HepG2 (cell line): ENCODE measurements around the gene CLTCL1. TPM values are rescaled to one million over a fixed set of nuclear protein-coding genes. Genes with fewer than 3 reads are reported as not detected.
A peak's percentile ranks its signal among the peaks of the same experiment; 100 is the strongest.

Source experiments
- AGO1 ChIP-seq: fragments of 200-400 bp; formaldehyde crosslinking; IDR thresholded peaks from 2 replicates; pipeline ENCODE4 v1.6.1; 2017; ENCODE audit warnings: mild to moderate bottlenecking, low read depth, low read length, moderate library complexity; ENCODE audit not compliant: poor library complexity, severe bottlenecking
- ARID4A ChIP-seq: sonication (generic); formaldehyde crosslinking; IDR thresholded peaks from 2 replicates; pipeline ENCODE4 v1.5.0; 2020; ENCODE audit warnings: mild to moderate bottlenecking, missing genetic modification reagents, borderline replicate concordance
- ARNT ChIP-seq: fragments of 450-650 bp; IDR thresholded peaks from 2 replicates; pipeline ENCODE4 v1.6.1; 2017
- GATAD2A ChIP-seq: IDR thresholded peaks from 2 replicates; pipeline ENCODE4 v1.6.1; 2016
- IKZF1 ChIP-seq: fragments of 450-650 bp; IDR thresholded peaks from 2 replicates; pipeline ENCODE4 v1.7.1; 2016
- KDM3A ChIP-seq: IDR thresholded peaks from 2 replicates; pipeline ENCODE4 v1.6.1; 2018; ENCODE audit warnings: low read depth, missing compliant biosample characterization
- MYC ChIP-seq: sonication (generic); formaldehyde crosslinking; IDR thresholded peaks from 2 replicates; pipeline ENCODE4 v1.9.0; 2021; ENCODE audit warnings: missing genetic modification reagents, borderline replicate concordance
- NFKB2 ChIP-seq: sonication (generic); formaldehyde crosslinking; IDR thresholded peaks from 2 replicates; pipeline ENCODE4 v1.4.0; 2020; ENCODE audit warnings: missing genetic modification reagents, borderline replicate concordance
- RARG ChIP-seq: sonication (generic); formaldehyde crosslinking; IDR thresholded peaks from 2 replicates; pipeline ENCODE4 v1.4.0; 2020; ENCODE audit warnings: low read depth, mild to moderate bottlenecking, missing genetic modification reagents
- RXRB ChIP-seq: IDR thresholded peaks from 2 replicates; pipeline ENCODE4 v1.6.1; 2016; ENCODE audit warnings: borderline replicate concordance, missing genetic modification reagents, missing compliant biosample characterization
- U2AF1 ChIP-seq: fragments of 200-400 bp; formaldehyde crosslinking; optimal IDR thresholded peaks from 2 replicates; pipeline ENCODE3; 2017; ENCODE audit warnings: mild to moderate bottlenecking, low read depth, low read length
- ZBTB33 ChIP-seq: sonication (generic); formaldehyde crosslinking; IDR thresholded peaks from 2 replicates; pipeline ENCODE4 v1.4.0; 2020; ENCODE audit warnings: missing genetic modification reagents
- ZNF232 ChIP-seq: sonication (generic); formaldehyde crosslinking; IDR thresholded peaks from 2 replicates; pipeline ENCODE4 v1.4.0; 2020; ENCODE audit warnings: missing genetic modification reagents, borderline replicate concordance
- ZNF446 ChIP-seq: sonication (generic); formaldehyde crosslinking; IDR thresholded peaks from 2 replicates; pipeline ENCODE4 v1.5.0; 2020; ENCODE audit warnings: mild to moderate bottlenecking, missing genetic modification reagents
- ZNF503 ChIP-seq: sonication (generic); formaldehyde crosslinking; IDR thresholded peaks from 2 replicates; pipeline ENCODE4 v1.4.0; 2020; ENCODE audit warnings: missing genetic modification reagents
- ZNF550 ChIP-seq: sonication (generic); formaldehyde crosslinking; IDR thresholded peaks from 2 replicates; pipeline ENCODE4 v1.4.0; 2020; ENCODE audit warnings: mild to moderate bottlenecking, missing genetic modification reagents, borderline replicate concordance
- ZNF672 ChIP-seq: sonication (generic); formaldehyde crosslinking; IDR thresholded peaks from 2 replicates; pipeline ENCODE4 v1.8.1; 2022; ENCODE audit warnings: missing genetic modification reagents
- ZNF781 ChIP-seq: sonication (generic); formaldehyde crosslinking; IDR thresholded peaks from 2 replicates; pipeline ENCODE4 v1.5.1; 2020; ENCODE audit warnings: borderline replicate concordance, mild to moderate bottlenecking, missing genetic modification reagents; ENCODE audit errors: not compliant biosample characterization
- polyA plus RNA-seq, 8 experiments: library from polyadenylated mRNA; depleted of rRNA in 3 of 8; stranded (reverse) in 7 of 8; unstranded in 1 of 8; fragments of >200 nt; fragmentation: Illumina TruSeq in 4 of 8; extraction: Trizol in 4 of 8; gene quantifications; 2 replicates each; pipeline versions ENCODE4 v1.2.1 to v1.2.3, GENCODE V29; 2011 to 2016; ENCODE audit warnings: low read depth in 4 of 8, missing spikeins in 1 of 8, mixed read lengths in 1 of 8; ENCODE audit not compliant: insufficient read depth in 1 of 8
- total RNA-seq, 5 experiments: library from RNA; depleted of rRNA; stranded (reverse); fragments of >200 nt; fragmentation: Illumina TruSeq; extraction: Trizol; gene quantifications; 2 replicates each; pipeline ENCODE4 v1.2.3, GENCODE V29; 2016; ENCODE audit warnings: low read depth in 1 of 5
- TF ChIP-seq, protein P1 (sequence below): sonication (generic); formaldehyde crosslinking; IDR thresholded peaks from 2 replicates; pipeline ENCODE4 v1.9.0; 2021; ENCODE audit warnings: missing genetic modification reagents, borderline replicate concordance

The CLTCL1 gene
- total and polyA plus RNA-seq, 2 of the 13 experiments (the other 11 are each of a cell fraction or from before 2014, with no cell fraction given) = 8.1 to 10.9 TPM

DNA sequence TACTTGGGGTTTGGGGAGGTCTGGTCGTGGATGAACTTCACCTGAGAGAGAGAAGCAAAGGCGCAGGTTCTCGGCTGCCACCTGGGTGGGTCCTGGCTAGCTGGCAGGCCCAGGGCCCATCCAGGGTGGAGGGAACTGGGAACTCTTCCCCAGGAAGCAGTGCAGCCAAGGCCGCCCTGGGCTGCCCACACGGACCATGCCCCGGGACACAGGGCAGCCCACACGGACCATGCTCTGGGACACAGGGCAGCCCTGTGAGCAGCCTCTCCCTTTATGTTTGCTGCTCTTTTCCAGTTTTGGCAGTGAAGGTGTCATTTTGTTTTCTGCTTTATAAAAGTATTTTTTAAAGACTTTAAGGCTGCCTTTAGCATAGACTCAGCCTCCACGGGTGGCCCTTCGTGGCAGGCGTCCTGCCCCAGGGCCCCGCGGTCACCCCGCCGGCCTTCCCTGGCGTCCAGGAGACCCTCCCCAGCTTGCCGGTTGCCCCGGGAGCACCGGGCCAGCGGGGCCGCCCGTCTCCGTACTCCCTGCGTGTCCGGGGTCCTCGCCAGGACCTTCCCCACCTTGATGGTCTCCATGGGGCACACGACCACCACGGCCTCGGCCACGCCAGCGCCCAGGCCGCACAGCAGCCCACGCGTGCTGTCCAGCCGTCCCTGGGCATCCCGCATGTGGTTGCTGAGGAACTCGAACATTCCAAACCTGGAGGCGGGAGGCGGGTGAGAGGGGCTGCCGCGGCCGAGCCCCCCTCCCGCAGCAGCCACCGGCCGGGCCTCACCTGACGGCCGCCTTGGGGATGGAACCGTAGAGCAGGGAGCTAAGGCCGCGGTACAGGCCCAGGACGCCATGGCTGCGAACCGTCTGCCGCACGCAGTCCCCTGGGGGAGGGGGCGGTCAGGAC lies 114.1 kb downstream of the CLTCL1 start (continued):
- TF ChIP-seq ARID4A = no peak
- TF ChIP-seq ZNF446 = no peak
- TF ChIP-seq NFKB2 (CRISPR knock-in tag) = peak; percentile 75; the same call in 1 of the 2 replicates
- TF ChIP-seq U2AF1 = no peak
- 0 out of 2 replicates have a peak, but pooled peaks have one; percentile 19 for TF ChIP-seq KDM3A
- TF ChIP-seq, protein P1, sequence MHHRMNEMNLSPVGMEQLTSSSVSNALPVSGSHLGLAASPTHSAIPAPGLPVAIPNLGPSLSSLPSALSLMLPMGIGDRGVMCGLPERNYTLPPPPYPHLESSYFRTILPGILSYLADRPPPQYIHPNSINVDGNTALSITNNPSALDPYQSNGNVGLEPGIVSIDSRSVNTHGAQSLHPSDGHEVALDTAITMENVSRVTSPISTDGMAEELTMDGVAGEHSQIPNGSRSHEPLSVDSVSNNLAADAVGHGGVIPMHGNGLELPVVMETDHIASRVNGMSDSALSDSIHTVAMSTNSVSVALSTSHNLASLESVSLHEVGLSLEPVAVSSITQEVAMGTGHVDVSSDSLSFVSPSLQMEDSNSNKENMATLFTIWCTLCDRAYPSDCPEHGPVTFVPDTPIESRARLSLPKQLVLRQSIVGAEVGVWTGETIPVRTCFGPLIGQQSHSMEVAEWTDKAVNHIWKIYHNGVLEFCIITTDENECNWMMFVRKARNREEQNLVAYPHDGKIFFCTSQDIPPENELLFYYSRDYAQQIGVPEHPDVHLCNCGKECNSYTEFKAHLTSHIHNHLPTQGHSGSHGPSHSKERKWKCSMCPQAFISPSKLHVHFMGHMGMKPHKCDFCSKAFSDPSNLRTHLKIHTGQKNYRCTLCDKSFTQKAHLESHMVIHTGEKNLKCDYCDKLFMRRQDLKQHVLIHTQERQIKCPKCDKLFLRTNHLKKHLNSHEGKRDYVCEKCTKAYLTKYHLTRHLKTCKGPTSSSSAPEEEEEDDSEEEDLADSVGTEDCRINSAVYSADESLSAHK = no peak
- peak; percentile 9 for TF ChIP-seq AGO1
- TF ChIP-seq ZNF550 (CRISPR knock-in tag) = no peak
- TF ChIP-seq RARG = no peak
- no peak for TF ChIP-seq RXRB (CRISPR knock-in tag)
- TF ChIP-seq ZNF781 (CRISPR knock-in tag) = no peak
- TF ChIP-seq ZBTB33 = no peak
- peak; percentile 68 for TF ChIP-seq MYC (CRISPR knock-in tag)
- no peak for TF ChIP-seq ZNF503 (CRISPR knock-in tag)
- no peak for TF ChIP-seq ZNF232 (CRISPR knock-in tag)
- TF ChIP-seq GATAD2A (CRISPR knock-in tag) = no peak
- TF ChIP-seq ZNF672 (CRISPR knock-in tag) = no peak
- TF ChIP-seq IKZF1 = no peak
- TF ChIP-seq ARNT = no peak
